H1 (cell line): ENCODE data around the gene SPINT2.

ENCODE experiments used
- CREB1 ChIP-seq: IDR thresholded peaks from 2 replicates; pipeline ENCODE4 v1.6.1; 2012; ENCODE audit warnings: inconsistent platforms
- NRF1 ChIP-seq: IDR thresholded peaks from 2 replicates; pipeline ENCODE4 v1.6.1; 2011; ENCODE audit warnings: mild to moderate bottlenecking, low read depth, low read length, improper control_type of control experiment
- TF ChIP-seq, protein P1 (sequence below), 3 experiments: IDR thresholded peaks; 1 replicate in 2 of 3; 2 replicates in 1 of 3; pipeline versions ENCODE4 v1.5.1 to v1.6.1; 2011; ENCODE audit warnings: low read length in 3 of 3, mild to moderate bottlenecking in 3 of 3, inconsistent platforms in 2 of 3, low read depth in 1 of 3, moderate library complexity in 1 of 3; ENCODE audit not compliant: insufficient read depth in 1 of 3; ENCODE audit errors: control extremely low read depth in 1 of 3

DNA sequence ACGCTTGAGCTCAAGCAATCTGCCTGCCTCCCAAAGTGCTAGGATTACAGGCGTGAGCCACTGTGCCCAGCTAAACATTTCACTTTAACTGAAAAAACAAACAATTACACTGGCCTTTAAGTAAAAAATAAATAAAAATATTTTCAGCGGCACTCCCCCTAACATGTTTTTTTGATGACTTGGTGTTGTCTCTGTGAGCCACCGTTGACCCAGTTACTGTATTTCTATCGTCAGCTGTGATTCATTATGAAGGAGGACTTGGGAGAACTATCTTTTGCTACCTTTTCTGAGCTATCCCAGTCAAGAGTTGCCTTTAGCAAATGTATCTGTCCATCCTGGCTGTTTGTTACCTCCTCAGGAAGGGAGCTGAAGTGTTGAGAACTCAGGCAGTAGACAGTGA lies 21.2 kb downstream of the SPINT2 start:
- TF ChIP-seq, protein P1, sequence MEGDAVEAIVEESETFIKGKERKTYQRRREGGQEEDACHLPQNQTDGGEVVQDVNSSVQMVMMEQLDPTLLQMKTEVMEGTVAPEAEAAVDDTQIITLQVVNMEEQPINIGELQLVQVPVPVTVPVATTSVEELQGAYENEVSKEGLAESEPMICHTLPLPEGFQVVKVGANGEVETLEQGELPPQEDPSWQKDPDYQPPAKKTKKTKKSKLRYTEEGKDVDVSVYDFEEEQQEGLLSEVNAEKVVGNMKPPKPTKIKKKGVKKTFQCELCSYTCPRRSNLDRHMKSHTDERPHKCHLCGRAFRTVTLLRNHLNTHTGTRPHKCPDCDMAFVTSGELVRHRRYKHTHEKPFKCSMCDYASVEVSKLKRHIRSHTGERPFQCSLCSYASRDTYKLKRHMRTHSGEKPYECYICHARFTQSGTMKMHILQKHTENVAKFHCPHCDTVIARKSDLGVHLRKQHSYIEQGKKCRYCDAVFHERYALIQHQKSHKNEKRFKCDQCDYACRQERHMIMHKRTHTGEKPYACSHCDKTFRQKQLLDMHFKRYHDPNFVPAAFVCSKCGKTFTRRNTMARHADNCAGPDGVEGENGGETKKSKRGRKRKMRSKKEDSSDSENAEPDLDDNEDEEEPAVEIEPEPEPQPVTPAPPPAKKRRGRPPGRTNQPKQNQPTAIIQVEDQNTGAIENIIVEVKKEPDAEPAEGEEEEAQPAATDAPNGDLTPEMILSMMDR (IDR thresholded peaks at IDR 0.05; ENCODE audit: control extremely low read depth in 1 of 3, insufficient read depth in 1 of 3, low read depth in 1 of 3, low read length in 3 of 3): no peak
- TF ChIP-seq NRF1 (no peak), CREB1 (no peak)
